HG03039 (cell line): ENCODE data around the gene DNASE2B.
"Not testable (repeated sequence)": the region's sequence is repeated elsewhere in the genome, so short reads cannot be mapped to it uniquely, and the experiment has no call there.

Experiments
- ATAC-seq: cut with Tn5 transposase; IDR thresholded peaks from one replicate; pipeline ENCODE4 v1.9.1; 2021; ENCODE audit warnings: mild to moderate bottlenecking, moderate library complexity; ENCODE audit not compliant: unreplicated experiment

DNASE2B gene

GRCh38 chr1:84412316-84412942, 14.1 kb downstream of the DNASE2B start:
- no peak for ATAC-seq

GRCh38 chr1:84415396-84415795, 17.1 kb downstream of the DNASE2B start:
- ATAC-seq = no peak

- ATAC-seq = no peak
Observed at GRCh38 chr1:84422909-84423308, 24.6 kb downstream of the DNASE2B start.

GRCh38 chr1:84424513-84425149, 26.3 kb downstream of the DNASE2B start:
- ATAC-seq = no peak

- ATAC-seq = no peak
Observed at GRCh38 chr1:84425150-84425896, 27.0 kb downstream of the DNASE2B start.

GRCh38 chr1:84426376-84426775, 28.1 kb downstream of the DNASE2B start:
- ATAC-seq = no peak

GRCh38 chr1:84427250-84428188, 29.2 kb downstream of the DNASE2B start:
- ATAC-seq = no peak

- no peak for ATAC-seq
Observed at GRCh38 chr1:84428235-84428634, 30.0 kb downstream of the DNASE2B start.

- no peak for ATAC-seq
Observed at GRCh38 chr1:84429231-84429630, 30.9 kb downstream of the DNASE2B start.

GRCh38 chr1:84430546-84430945, 32.3 kb downstream of the DNASE2B start:
- ATAC-seq = no peak

GRCh38 chr1:84433258-84434080, 35.2 kb downstream of the DNASE2B start:
- ATAC-seq = no peak

GRCh38 chr1:84434081-84434769, 35.9 kb downstream of the DNASE2B start:
- no peak for ATAC-seq

- ATAC-seq = no peak
Observed at GRCh38 chr1:84434801-84435549, 36.7 kb downstream of the DNASE2B start.

- ATAC-seq = no peak
Observed at GRCh38 chr1:84436876-84437655, 38.8 kb downstream of the DNASE2B start.

- ATAC-seq = peak; percentile 96
Observed at GRCh38 chr1:84442256-84442655, 44.0 kb downstream of the DNASE2B start.

- not testable (repeated sequence) for ATAC-seq
Observed at GRCh38 chr1:84442747-84443646, 44.7 kb downstream of the DNASE2B start.

GRCh38 chr1:84448704-84449103, 50.4 kb downstream of the DNASE2B start:
- not testable (repeated sequence) for ATAC-seq
